GM23248 (cell line): ENCODE data around the gene TIMP3.

ENCODE experiments used
- EZH2 ChIP-seq: fragments of 200-600 bp; sonication (generic); IDR thresholded peaks from 2 replicates; pipeline ENCODE4 v1.6.1; 2018; ENCODE audit warnings: antibody characterized with exemption, mild to moderate bottlenecking; ENCODE audit not compliant: insufficient read depth, poor library complexity, severe bottlenecking
- EZH2phosphoT487 ChIP-seq: fragments of 200-600 bp; sonication (generic); IDR thresholded peaks from 2 replicates; pipeline ENCODE4 v1.6.1; 2018; ENCODE audit warnings: antibody characterized with exemption, moderate library complexity, mild to moderate bottlenecking, low read depth; ENCODE audit not compliant: insufficient read depth

- TF ChIP-seq EZH2phosphoT487 (no peak), EZH2 (no peak)
Measured at GRCh38 chr22:32870474-32870873, 69.0 kb downstream of the TIMP3 start.
